ENCODE results near the gene AKAP13.

Gene AKAP13

GRCh38 chr15:85547386-85547785 is 167.0 kb downstream of the AKAP13 start:
- DNase-seq (ENCODE audit: insufficient read length, low spot score) (no peak), FAIRE-seq (no peak)
- TF ChIP-seq PAX5 (IDR thresholded peaks at IDR 0.05; ENCODE audit: insufficient read depth, low read length, severe bottlenecking) (no peak), TAF1 (IDR thresholded peaks at IDR 0.05; ENCODE audit: low read depth, low read length) (no peak), POLR2A (IDR thresholded peaks at IDR 0.05; ENCODE audit: low read depth, low read length) (no peak), POLR2AphosphoS5 (IDR thresholded peaks at IDR 0.05; ENCODE audit: low read depth, low read length) (no peak), POU2F2 (IDR thresholded peaks at IDR 0.05; ENCODE audit: low read depth, low read length) (no peak), SPI1 (IDR thresholded peaks at IDR 0.05; ENCODE audit: low read depth, low read length) (no peak)

- no peak for DNase-seq (ENCODE audit: insufficient read length, low spot score)
- FAIRE-seq, result no peak
- no peak for TF ChIP-seq SPI1 (IDR thresholded peaks at IDR 0.05; ENCODE audit: low read depth, low read length)
- TF ChIP-seq POLR2AphosphoS5 (IDR thresholded peaks at IDR 0.05; ENCODE audit: low read depth, low read length), result no peak
- TF ChIP-seq POLR2A (IDR thresholded peaks at IDR 0.05; ENCODE audit: low read depth, low read length), result no peak
These were observed 169.9 kb downstream of the AKAP13 start for GRCh38 chr15:85550283-85550682.

DNA sequence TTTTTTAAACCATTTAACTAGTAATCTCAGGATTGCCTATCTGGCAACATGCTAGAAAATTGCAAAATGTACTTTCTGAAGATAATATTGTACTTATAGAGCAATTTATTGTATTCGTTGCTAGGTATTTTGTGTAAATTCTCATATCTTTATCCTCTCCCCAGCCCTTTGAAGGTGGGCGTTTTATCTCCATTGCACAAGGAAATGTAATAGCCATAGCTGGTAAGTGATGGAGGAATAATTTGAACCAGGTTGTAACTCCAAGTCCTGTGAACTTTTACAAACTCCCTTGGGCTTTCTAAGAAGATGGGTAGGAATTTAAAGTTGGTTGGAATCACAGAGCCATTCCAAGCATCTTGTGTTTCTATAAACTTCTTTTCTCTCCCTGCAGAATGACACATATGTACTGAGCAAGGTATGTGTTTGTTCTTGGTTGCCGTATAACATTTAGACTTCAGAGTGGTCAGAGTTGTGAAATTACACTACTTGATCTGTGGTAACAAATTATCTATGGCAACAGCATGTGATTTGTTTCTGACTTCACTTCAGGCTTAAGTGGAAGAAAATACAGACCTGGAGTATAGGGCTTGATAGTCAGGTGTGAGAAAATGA is 170.9 kb downstream of the AKAP13 start:
- DNase-seq (ENCODE audit: insufficient read length, low spot score) (no peak), FAIRE-seq (peak; percentile 35)

DNA sequence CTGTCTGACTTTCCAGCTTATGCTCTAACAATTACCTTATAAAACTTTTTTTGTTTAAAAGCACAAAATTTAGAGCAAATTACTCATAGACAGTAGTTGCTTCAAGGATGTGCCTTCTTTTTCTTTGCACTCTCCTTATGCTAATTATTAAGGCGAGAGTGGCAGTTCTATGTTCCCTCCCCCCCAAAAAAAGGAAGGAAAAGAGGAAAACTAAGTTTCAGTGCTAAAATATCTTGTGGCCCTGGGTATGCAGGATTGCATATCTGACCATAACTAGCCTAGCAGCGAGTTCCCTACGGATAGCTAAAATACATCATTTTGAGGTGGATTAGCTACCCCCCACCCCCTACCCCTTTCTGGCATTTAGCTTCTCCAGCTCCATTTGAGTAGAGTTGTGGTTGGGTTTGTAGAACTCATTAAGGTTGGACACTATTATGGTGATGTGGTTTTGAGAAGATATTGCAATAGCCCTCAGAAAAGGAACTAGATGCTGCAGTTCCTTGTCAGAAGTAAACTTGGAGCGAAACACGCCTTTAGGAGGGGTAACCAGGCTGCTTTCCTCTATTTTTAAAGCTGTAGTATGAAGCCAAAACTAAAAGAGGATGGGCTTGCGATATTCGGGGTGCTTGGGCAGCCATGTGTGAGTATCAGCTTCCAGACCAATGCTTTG is 174.6 kb downstream of the AKAP13 start:
- DNase-seq (ENCODE audit: insufficient read length, low spot score), result no peak
- peak; percentile 85 for FAIRE-seq
- TF ChIP-seq SPI1 (IDR thresholded peaks at IDR 0.05; ENCODE audit: low read depth, low read length) (peak; percentile 42; the same call in 1 of the 2 replicates), TAF1 (IDR thresholded peaks at IDR 0.05; ENCODE audit: low read depth, low read length) (no peak)

More for the DNA sequence above, 170.9 kb downstream of the AKAP13 start:
- TF ChIP-seq POLR2A (IDR thresholded peaks at IDR 0.05; ENCODE audit: low read depth, low read length) (no peak), SPI1 (IDR thresholded peaks at IDR 0.05; ENCODE audit: low read depth, low read length) (no peak), POU2F2 (IDR thresholded peaks at IDR 0.05; ENCODE audit: low read depth, low read length) (no peak), POLR2AphosphoS5 (IDR thresholded peaks at IDR 0.05; ENCODE audit: low read depth, low read length) (no peak), TAF1 (IDR thresholded peaks at IDR 0.05; ENCODE audit: low read depth, low read length) (no peak), PAX5 (IDR thresholded peaks at IDR 0.05; ENCODE audit: insufficient read depth, low read length, severe bottlenecking) (no peak)

DNA sequence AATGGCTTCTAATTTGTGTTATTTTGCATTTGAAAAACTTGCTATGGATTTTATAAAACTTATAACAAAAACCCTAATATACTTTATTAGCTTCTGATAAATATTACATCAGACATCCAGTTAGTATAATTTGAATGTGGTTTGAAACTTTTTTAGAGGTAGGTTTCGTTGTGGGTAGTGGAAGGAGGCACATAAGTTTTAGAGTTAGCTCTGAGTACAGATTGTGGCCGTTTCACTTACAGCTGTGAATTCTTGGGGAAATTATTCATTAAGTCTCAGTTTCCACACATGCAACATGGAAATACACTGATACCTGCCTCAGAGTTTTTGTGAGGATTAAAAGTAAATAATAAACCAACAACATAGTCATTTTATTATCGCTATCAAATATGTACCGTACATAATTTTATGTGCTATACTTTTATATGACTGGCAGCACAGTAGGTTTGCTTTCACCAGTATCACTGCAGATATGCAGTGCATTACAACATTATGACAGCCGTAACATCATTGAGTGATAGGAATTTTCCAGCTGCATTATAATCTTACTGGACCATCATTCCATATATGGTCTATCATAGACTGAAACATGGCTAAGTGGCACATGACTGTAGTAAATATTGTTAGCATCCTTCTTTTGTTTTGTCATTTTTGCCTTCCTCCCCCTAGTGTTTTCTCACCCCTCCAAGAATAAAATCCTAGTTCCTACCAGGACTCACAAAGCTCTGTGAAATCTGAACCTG is 175.6 kb downstream of the AKAP13 start:
- FAIRE-seq (peak; percentile 70), DNase-seq (ENCODE audit: insufficient read length, low spot score) (no peak)
- TF ChIP-seq SPI1 (IDR thresholded peaks at IDR 0.05; ENCODE audit: low read depth, low read length), result no peak
- no peak for TF ChIP-seq POLR2AphosphoS5 (IDR thresholded peaks at IDR 0.05; ENCODE audit: low read depth, low read length)
- TF ChIP-seq TAF1 (IDR thresholded peaks at IDR 0.05; ENCODE audit: low read depth, low read length), result no peak
- no peak for TF ChIP-seq POU2F2 (IDR thresholded peaks at IDR 0.05; ENCODE audit: low read depth, low read length)
- TF ChIP-seq PAX5 (IDR thresholded peaks at IDR 0.05; ENCODE audit: insufficient read depth, low read length, severe bottlenecking), result no peak
- TF ChIP-seq POLR2A (IDR thresholded peaks at IDR 0.05; ENCODE audit: low read depth, low read length), result no peak

GRCh38 chr15:85556618-85556895 is 176.2 kb downstream of the AKAP13 start:
- TF ChIP-seq POLR2A (IDR thresholded peaks at IDR 0.05; ENCODE audit: low read depth, low read length) (no peak), SPI1 (IDR thresholded peaks at IDR 0.05; ENCODE audit: low read depth, low read length) (no peak), TAF1 (IDR thresholded peaks at IDR 0.05; ENCODE audit: low read depth, low read length) (no peak), PAX5 (IDR thresholded peaks at IDR 0.05; ENCODE audit: insufficient read depth, low read length, severe bottlenecking) (no peak), POLR2AphosphoS5 (IDR thresholded peaks at IDR 0.05; ENCODE audit: low read depth, low read length) (no peak), POU2F2 (IDR thresholded peaks at IDR 0.05; ENCODE audit: low read depth, low read length) (no peak)
- DNase-seq (ENCODE audit: insufficient read length, low spot score) (no peak), FAIRE-seq (no peak)

DNA sequence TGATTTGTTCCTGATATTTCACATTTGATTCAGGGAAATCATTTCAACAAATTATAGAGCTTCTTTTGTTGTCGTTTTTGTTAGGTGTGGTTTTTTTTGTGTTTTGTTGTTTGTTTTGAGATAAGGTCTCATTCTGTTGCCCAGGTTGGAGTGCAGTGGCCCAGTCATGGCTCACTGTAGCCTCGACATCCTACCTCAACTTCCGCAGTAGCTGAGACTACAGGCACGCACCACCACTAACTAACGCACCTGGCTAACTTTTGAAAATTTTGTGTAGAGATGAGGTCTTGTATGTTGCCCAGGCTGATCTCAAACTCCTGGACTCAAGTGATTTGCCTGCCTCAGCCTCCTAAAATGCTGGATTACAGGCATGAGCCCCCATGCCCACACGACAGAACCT is 177.0 kb downstream of the AKAP13 start:
- no peak for DNase-seq (ENCODE audit: insufficient read length, low spot score)
- TF ChIP-seq POLR2A (IDR thresholded peaks at IDR 0.05; ENCODE audit: low read depth, low read length) (no peak), SPI1 (IDR thresholded peaks at IDR 0.05; ENCODE audit: low read depth, low read length) (no peak), TAF1 (IDR thresholded peaks at IDR 0.05; ENCODE audit: low read depth, low read length) (no peak), POLR2AphosphoS5 (IDR thresholded peaks at IDR 0.05; ENCODE audit: low read depth, low read length) (no peak), POU2F2 (IDR thresholded peaks at IDR 0.05; ENCODE audit: low read depth, low read length) (no peak), PAX5 (IDR thresholded peaks at IDR 0.05; ENCODE audit: insufficient read depth, low read length, severe bottlenecking) (no peak)
- no peak for FAIRE-seq

DNA sequence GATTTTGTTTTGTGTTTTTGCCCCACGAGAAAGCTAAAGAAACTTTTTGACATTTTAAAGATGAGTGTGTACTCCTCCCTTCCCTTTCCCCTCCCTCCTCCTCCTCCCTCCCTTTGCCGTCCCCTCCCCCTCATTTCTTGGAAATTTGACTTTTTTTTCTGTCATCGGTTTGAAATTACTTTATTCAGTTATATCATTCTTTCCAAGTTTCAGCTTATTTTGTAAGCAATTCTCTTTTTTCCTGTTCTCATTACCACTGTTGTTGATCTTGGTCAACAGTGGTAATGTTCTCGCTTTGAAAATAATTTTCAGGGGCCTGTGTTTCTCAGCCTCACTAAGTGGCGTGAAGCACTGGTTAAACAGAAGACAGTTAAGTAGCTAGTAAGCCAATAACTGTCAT is 178.4 kb downstream of the AKAP13 start:
- TF ChIP-seq POLR2A (IDR thresholded peaks at IDR 0.05; ENCODE audit: low read depth, low read length) (no peak), POLR2AphosphoS5 (IDR thresholded peaks at IDR 0.05; ENCODE audit: low read depth, low read length) (no peak), TAF1 (IDR thresholded peaks at IDR 0.05; ENCODE audit: low read depth, low read length) (no peak), PAX5 (IDR thresholded peaks at IDR 0.05; ENCODE audit: insufficient read depth, low read length, severe bottlenecking) (no peak), POU2F2 (IDR thresholded peaks at IDR 0.05; ENCODE audit: low read depth, low read length) (no peak), SPI1 (IDR thresholded peaks at IDR 0.05; ENCODE audit: low read depth, low read length) (no peak)
- FAIRE-seq, result no peak
- DNase-seq (ENCODE audit: insufficient read length, low spot score), result no peak

GRCh38 chr15:85559530-85559929 is 179.1 kb downstream of the AKAP13 start:
- peak; percentile 47 for FAIRE-seq
- DNase-seq (ENCODE audit: insufficient read length, low spot score), result no peak
- TF ChIP-seq TAF1 (IDR thresholded peaks at IDR 0.05; ENCODE audit: low read depth, low read length) (no peak), POU2F2 (IDR thresholded peaks at IDR 0.05; ENCODE audit: low read depth, low read length) (no peak), POLR2A (IDR thresholded peaks at IDR 0.05; ENCODE audit: low read depth, low read length) (no peak), SPI1 (IDR thresholded peaks at IDR 0.05; ENCODE audit: low read depth, low read length) (no peak), POLR2AphosphoS5 (IDR thresholded peaks at IDR 0.05; ENCODE audit: low read depth, low read length) (no peak), PAX5 (IDR thresholded peaks at IDR 0.05; ENCODE audit: insufficient read depth, low read length, severe bottlenecking) (no peak)

Data from GM12891 (cell line).